Ascending aorta (tissue), 2 donors: ENCODE measurements around the gene PNLIPRP3. TPM values are rescaled to one million over a fixed set of nuclear protein-coding genes. Genes with fewer than 3 reads are reported as not detected.

Experiments used
- DNase-seq, 2 donors: peaks; one replicate each; pipeline ENCODE4 v3.0.0-alpha.2; 2019; ENCODE audit warnings: low spot score in 2 of 2
- H3K27ac ChIP-seq, 2 donors: fragments of 200-600 bp; sonication (generic); one replicate each; pipeline ENCODE4 v1.5.1; 2016 to 2017; ENCODE audit warnings: mild to moderate bottlenecking in 1 of 2
- H3K27me3 ChIP-seq: fragments of 200-600 bp; sonication (generic); one replicate; pipeline ENCODE4 v1.5.1; 2017
- H3K36me3 ChIP-seq, 2 donors: fragments of 200-600 bp; sonication (generic); one replicate each; pipeline ENCODE4 v1.5.1; 2016
- H3K4me1 ChIP-seq, 2 donors: fragments of 200-600 bp; sonication (generic); one replicate each; pipeline ENCODE4 v1.5.1; 2016 to 2017; ENCODE audit warnings: mild to moderate bottlenecking in 1 of 2
- H3K4me3 ChIP-seq, 2 donors: fragments of 200-600 bp; sonication (generic); one replicate each; pipeline ENCODE4 v1.5.1; 2016 to 2017; ENCODE audit warnings: mild to moderate bottlenecking in 1 of 2
- H3K9me3 ChIP-seq, 2 donors: fragments of 200-600 bp; sonication (generic); one replicate each; pipeline ENCODE4 v1.5.1; 2016
- CTCF ChIP-seq, 3 experiments: fragments of 200-600 bp in 2 of 3; fragments of 450-650 bp in 1 of 3; sonication (generic) in 2 of 3; IDR thresholded peaks; one replicate each; pipeline ENCODE4 v1.5.1; 2016 to 2019; ENCODE audit warnings: antibody characterized with exemption in 3 of 3, mild to moderate bottlenecking in 1 of 3, moderate library complexity in 1 of 3
- intact Hi-C: fragments of 100-400 bp; cut with DNase I; formaldehyde crosslinking; loops from one replicate; pipeline ENCODE4 v1.15.1; 2023
- total RNA-seq: library from RNA; depleted of rRNA; stranded (reverse); fragments of >200 nt; gene quantifications from one replicate; pipeline ENCODE4 v1.1.0, GENCODE V29; 2016

Gene PNLIPRP3
- total RNA-seq, 1 donor from 2014 or later = not detected

- no peak for DNase-seq
- Histone ChIP-seq H3K4me1 (no peaks in the 10 kb centered on the region), H3K4me3 (no peak overlapping the region), H3K27me3 (no peaks in the 10 kb centered on the region), H3K9me3 (no peaks in the 10 kb centered on the region), H3K36me3 (no peaks in the 10 kb centered on the region), H3K27ac (no peak overlapping the region)
- intact Hi-C loops = no loop called here
- TF ChIP-seq CTCF (IDR thresholded peaks at IDR 0.05) = no peak
These were observed 32.2 kb upstream of the PNLIPRP3 start for GRCh38 chr10:116395223-116395985.

- no peaks in the 10 kb centered on the region for H3K27me3 ChIP-seq
- no peaks in the 10 kb centered on the region for H3K4me1 ChIP-seq
- no peak for DNase-seq
- intact Hi-C loops = no loop called here
- no peaks in the 10 kb centered on the region for H3K36me3 ChIP-seq
- H3K9me3 ChIP-seq = no peaks in the 10 kb centered on the region
- H3K4me3 ChIP-seq = no peak overlapping the region
- H3K27ac ChIP-seq = no peak overlapping the region
- no peak for TF ChIP-seq CTCF (IDR thresholded peaks at IDR 0.05)
These were observed 29.4 kb upstream of the PNLIPRP3 start for GRCh38 chr10:116398224-116398623.

- no peak overlapping the region for H3K27ac ChIP-seq
- H3K9me3 ChIP-seq = no peaks in the 10 kb centered on the region
- no peak for DNase-seq
- intact Hi-C loops = no loop called here
- H3K4me1 ChIP-seq = no peaks in the 10 kb centered on the region
- no peaks in the 10 kb centered on the region for H3K27me3 ChIP-seq
- no peaks in the 10 kb centered on the region for H3K36me3 ChIP-seq
- H3K4me3 ChIP-seq = no peak overlapping the region
- TF ChIP-seq CTCF (IDR thresholded peaks at IDR 0.05) = no peak
These were observed 24.8 kb upstream of the PNLIPRP3 start for GRCh38 chr10:116402858-116403257.

- no peak overlapping the region for H3K4me3 ChIP-seq
- H3K36me3 ChIP-seq = no peaks in the 10 kb centered on the region
- no peaks in the 10 kb centered on the region for H3K9me3 ChIP-seq
- TF ChIP-seq CTCF (IDR thresholded peaks at IDR 0.05) = no peak
- no peak for DNase-seq
- H3K27ac ChIP-seq = no peak overlapping the region
- intact Hi-C loops = no loop called here
- H3K27me3 ChIP-seq = no peaks in the 10 kb centered on the region
- H3K4me1 ChIP-seq = no peaks in the 10 kb centered on the region
These were observed 23.9 kb upstream of the PNLIPRP3 start for GRCh38 chr10:116403740-116404250.

GRCh38 chr10:116408719-116409118 lies 18.9 kb upstream of the PNLIPRP3 start:
- DNase-seq = no peak
- Histone ChIP-seq H3K9me3 (no peaks in the 10 kb centered on the region), H3K36me3 (no peaks in the 10 kb centered on the region), H3K4me3 (no peak overlapping the region), H3K27me3 (no peaks in the 10 kb centered on the region), H3K27ac (no peak overlapping the region), H3K4me1 (no peaks in the 10 kb centered on the region)
- intact Hi-C loops = no loop called here
- no peak for TF ChIP-seq CTCF (IDR thresholded peaks at IDR 0.05)
